ENCODE measurements around the gene TBC1D1.

TBC1D1 gene

GRCh38 chr4:37928426-37929416, 37.8 kb downstream of the TBC1D1 start:
- ChIA-PET POLR2A (no interaction called here), CTCF (no interaction called here)
- H3K9me3 ChIP-seq (ENCODE audit: control insufficient read depth, insufficient read depth, low read depth, low read length), result no peaks in the 10 kb centered on the region
- H3K27ac ChIP-seq (ENCODE audit: extremely low read depth, low read depth, low read length), result no peak overlapping the region
- no peaks in the 10 kb centered on the region for H3K36me3 ChIP-seq (ENCODE audit: control insufficient read depth in 2 of 2, insufficient read depth in 1 of 2, low read length in 2 of 2)
- TF ChIP-seq ZBTB44 (tag by site-specific recombination; IDR thresholded peaks at IDR 0.05) (peak; percentile 45; the same call in 1 of the 2 replicates), ZNF549 (tag by site-specific recombination; IDR thresholded peaks at IDR 0.05) (no peak), ZNF10 (tag by site-specific recombination; IDR thresholded peaks at IDR 0.05) (no peak), ZNF501 (tag by site-specific recombination; IDR thresholded peaks at IDR 0.05) (no peak), OVOL3 (tag by site-specific recombination; IDR thresholded peaks at IDR 0.05) (no peak)
- no peak overlapping the region for H3K4me3 ChIP-seq (ENCODE audit: low read depth, low read length)
- peaks cover 5% of the 10 kb centered on the region; the same call in 1 of the 2 replicates for H3K4me1 ChIP-seq (ENCODE audit: control insufficient read depth, insufficient read depth, low read length)

GRCh38 chr4:37934096-37934495, 43.2 kb downstream of the TBC1D1 start:
- CTCF ChIA-PET, result no interaction called here
- TF ChIP-seq ZNF423 (tag by site-specific recombination; IDR thresholded peaks at IDR 0.05) (no peak), ZSCAN30 (tag by site-specific recombination; IDR thresholded peaks at IDR 0.05) (no peak), GLIS2 (tag by site-specific recombination; IDR thresholded peaks at IDR 0.05) (no peak), EGR2 (tag by site-specific recombination; IDR thresholded peaks at IDR 0.05; ENCODE audit: low read depth) (no peak), ZNF629 (tag by site-specific recombination; IDR thresholded peaks at IDR 0.05) (no peak), HOXA7 (CRISPR knock-in tag; IDR thresholded peaks at IDR 0.05; ENCODE audit: borderline replicate concordance) (no peak), PRDM1 (tag by site-specific recombination; IDR thresholded peaks at IDR 0.05) (no peak), ZSCAN18 (tag by site-specific recombination; IDR thresholded peaks at IDR 0.05) (no peak), ZFP41 (tag by site-specific recombination; IDR thresholded peaks at IDR 0.05; ENCODE audit: borderline replicate concordance) (no peak), PRDM4 (tag by site-specific recombination; IDR thresholded peaks at IDR 0.05) (no peak)
- TF ChIP-seq, protein P1, sequence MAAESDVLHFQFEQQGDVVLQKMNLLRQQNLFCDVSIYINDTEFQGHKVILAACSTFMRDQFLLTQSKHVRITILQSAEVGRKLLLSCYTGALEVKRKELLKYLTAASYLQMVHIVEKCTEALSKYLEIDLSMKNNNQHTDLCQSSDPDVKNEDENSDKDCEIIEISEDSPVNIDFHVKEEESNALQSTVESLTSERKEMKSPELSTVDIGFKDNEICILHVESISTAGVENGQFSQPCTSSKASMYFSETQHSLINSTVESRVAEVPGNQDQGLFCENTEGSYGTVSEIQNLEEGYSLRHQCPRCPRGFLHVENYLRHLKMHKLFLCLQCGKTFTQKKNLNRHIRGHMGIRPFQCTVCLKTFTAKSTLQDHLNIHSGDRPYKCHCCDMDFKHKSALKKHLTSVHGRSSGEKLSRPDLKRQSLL (tag by site-specific recombination; IDR thresholded peaks at IDR 0.05), result no peak
- H3K27ac ChIP-seq (ENCODE audit: extremely low read depth, low read depth, low read length), result no peak overlapping the region
- H3K36me3 ChIP-seq (ENCODE audit: control insufficient read depth in 2 of 2, insufficient read depth in 1 of 2, low read length in 2 of 2), result no peaks in the 10 kb centered on the region
- H3K4me1 ChIP-seq (ENCODE audit: control insufficient read depth, insufficient read depth, low read length), result peaks cover 2% of the 10 kb centered on the region; the same call in 1 of the 2 replicates
- H3K9me3 ChIP-seq (ENCODE audit: control insufficient read depth, insufficient read depth, low read depth, low read length), result no peaks in the 10 kb centered on the region
- no peak overlapping the region for H3K4me3 ChIP-seq (ENCODE audit: low read depth, low read length)
- POLR2A ChIA-PET, result no interaction called here
